HCT116 (cell line): ENCODE results near the gene TSHZ1. TPM values are rescaled to one million over a fixed set of nuclear protein-coding genes. Genes with fewer than 3 reads are reported as not detected.

Experiments
- ATAC-seq: fragments of 200-7000 bp; cut with Tn5 transposase; 2 replicates; pipeline ENCODE4 v1.9.1; 2020; ENCODE audit warnings: mild to moderate bottlenecking, moderate library complexity
- BruUV-seq: library from RNA; stranded (reverse); fragments of 400-500 nt; replicated peaks from 2 replicates; lab custom pipeline; 2021; lab: Mats Ljungman, UMichigan
- CTCF ChIA-PET: fragments of 300-600 bp; sonication (Branson Sonifier 250); formaldehyde crosslinking; loops from one replicate; lab custom pipeline; 2021; ENCODE audit warnings: antibody characterized with exemption; lab: Charles Lee
- POLR2A ChIA-PET: fragments of 300-600, 350-600 bp; sonication (Branson Sonifier 250); formaldehyde crosslinking; loops from one replicate; lab custom pipeline; 2021; ENCODE audit warnings: antibody characterized with exemption; lab: Charles Lee
- RAD21 ChIA-PET, 2 experiments: fragments of 300-600 bp; sonication (Branson Sonifier 250); formaldehyde crosslinking; loops; one replicate each; lab custom pipeline; 2023; ENCODE audit warnings: low total read pairs in 2 of 2; ENCODE audit not compliant: uncharacterized antibody in 2 of 2, unreplicated experiment in 2 of 2, low non-redundant PET in 1 of 2; lab: Charles Lee
- DNase-seq: peaks from one replicate; pipeline ENCODE4 v3.0.0-alpha.2; 2010; ENCODE audit warnings: low read depth, low spot score
- H2AFZ ChIP-seq: fragments of 200-600 bp; shearing (Covaris generic), sonication (generic); 2 replicates; pipeline ENCODE4 v1.6.1; 2017; ENCODE audit warnings: low read depth, mixed run types, mixed read lengths, antibody characterized with exemption, low read length; ENCODE audit not compliant: poor library complexity, severe bottlenecking
- H3K27ac ChIP-seq: 2 replicates; pipeline ENCODE4 v1.5.1; 2012; ENCODE audit warnings: low read depth, low read length
- H3K27me3 ChIP-seq: fragments of 200-600 bp; sonication (generic); 2 replicates; pipeline ENCODE4 v1.6.1; 2016; ENCODE audit warnings: mixed run types, low read length, mixed read lengths; ENCODE audit not compliant: insufficient read depth
- H3K36me3 ChIP-seq, 2 experiments: fragments of 200-500 bp in 1 of 2; fragments of 200-600 bp in 1 of 2; sonication (Bioruptor generic) in 1 of 2; sonication (generic) in 1 of 2; 2 replicates each; pipeline versions ENCODE4 v1.5.1 to v1.6.1; 2014 to 2016; ENCODE audit warnings: low read length in 2 of 2, inconsistent platforms in 1 of 2, mixed read lengths in 1 of 2, mixed run types in 1 of 2; ENCODE audit not compliant: insufficient read depth in 2 of 2, control insufficient read depth in 1 of 2
- H3K4me1 ChIP-seq, 2 experiments: fragments of 200-600 bp in 1 of 2; sonication (generic) in 1 of 2; 2 replicates each; pipeline versions ENCODE4 v1.5.1 to v1.6.1; 2012 to 2017; ENCODE audit warnings: low read length in 2 of 2, inconsistent platforms in 1 of 2, mild to moderate bottlenecking in 1 of 2, mixed read lengths in 1 of 2, mixed run types in 1 of 2, moderate library complexity in 1 of 2; ENCODE audit not compliant: insufficient read depth in 2 of 2, control insufficient read depth in 1 of 2
- H3K4me2 ChIP-seq: fragments of 200-600 bp; sonication (generic); 2 replicates; pipeline ENCODE4 v1.6.1; 2017; ENCODE audit warnings: mixed run types, low read length, mixed read lengths
- H3K4me3 ChIP-seq, 2 experiments: fragments of 200-600 bp in 1 of 2; sonication (generic) in 1 of 2; replicated peaks in 1 of 2; 2 replicates each; pipeline ENCODE4 v1.5.1; 2011 to 2016; ENCODE audit warnings: low read length in 2 of 2, control low read depth in 1 of 2, low read depth in 1 of 2, mild to moderate bottlenecking in 1 of 2, mixed read lengths in 1 of 2, mixed run types in 1 of 2
- H3K79me2 ChIP-seq: fragments of 200-600 bp; sonication (generic); 2 replicates; pipeline ENCODE4 v1.6.1; 2017; ENCODE audit warnings: mild to moderate bottlenecking, mixed run types, low read length, moderate library complexity, mixed read lengths; ENCODE audit not compliant: insufficient read depth
- H3K9ac ChIP-seq: fragments of 200-600 bp; sonication (generic); 2 replicates; pipeline ENCODE4 v1.6.1; 2016; ENCODE audit warnings: low read length, mixed read lengths
- H3K9me2 ChIP-seq: fragments of 200-600 bp; sonication (generic), shearing (Covaris generic); 2 replicates; pipeline ENCODE4 v1.6.1; 2017; ENCODE audit warnings: mixed run types, mild to moderate bottlenecking, moderate library complexity; ENCODE audit not compliant: insufficient read depth
- H3K9me3 ChIP-seq, 2 experiments: fragments of 200-500 bp in 1 of 2; fragments of 200-600 bp in 1 of 2; sonication (Bioruptor generic) in 1 of 2; sonication (generic) in 1 of 2; 2 replicates each; pipeline ENCODE4 v1.6.1; 2014 to 2017; ENCODE audit warnings: low read length in 2 of 2, mixed read lengths in 2 of 2, inconsistent platforms in 1 of 2, low read depth in 1 of 2, mild to moderate bottlenecking in 1 of 2, mixed run types in 1 of 2, moderate library complexity in 1 of 2; ENCODE audit not compliant: control insufficient read depth in 1 of 2, insufficient read depth in 1 of 2
- H4K20me1 ChIP-seq: fragments of 200-600 bp; sonication (generic), shearing (Covaris generic); 2 replicates; pipeline ENCODE4 v1.6.1; 2017; ENCODE audit warnings: mixed run types, mild to moderate bottlenecking, moderate library complexity; ENCODE audit not compliant: insufficient read depth
- CEBPB ChIP-seq: IDR thresholded peaks from 2 replicates; pipeline ENCODE4 v1.6.1; 2012; ENCODE audit warnings: low read depth
- EZH2 ChIP-seq: fragments of 200-600 bp; sonication (generic); IDR thresholded peaks from 2 replicates; pipeline ENCODE4 v1.6.1; 2017; ENCODE audit warnings: antibody characterized with exemption, mixed run types
- EZH2phosphoT487 ChIP-seq: fragments of 200-600 bp; IDR thresholded peaks from 2 replicates; pipeline ENCODE4 v1.6.1; 2018; ENCODE audit warnings: antibody characterized with exemption, borderline replicate concordance
- FOSL1 ChIP-seq: IDR thresholded peaks from 2 replicates; pipeline ENCODE4 v1.6.1; 2012; ENCODE audit warnings: low read depth
- JUND ChIP-seq: IDR thresholded peaks from 2 replicates; pipeline ENCODE4 v1.6.1; 2012
- POLR2AphosphoS5 ChIP-seq: IDR thresholded peaks from 2 replicates; pipeline ENCODE4 v1.6.1; 2011; ENCODE audit warnings: mild to moderate bottlenecking, low read depth, low read length, moderate library complexity
- SIN3A ChIP-seq: IDR thresholded peaks from 2 replicates; pipeline ENCODE4 v1.6.1; 2012; ENCODE audit warnings: low read depth
- SRF ChIP-seq: IDR thresholded peaks from 2 replicates; pipeline ENCODE4 v1.6.1; 2012; ENCODE audit warnings: low read depth
- YY1 ChIP-seq: IDR thresholded peaks from 2 replicates; pipeline ENCODE4 v1.6.1; 2011; ENCODE audit warnings: low read length, low read depth, moderate library complexity, mild to moderate bottlenecking; ENCODE audit not compliant: insufficient replicate concordance; ENCODE audit errors: extremely low read depth
- ZNF274 ChIP-seq: fragments of 200-500 bp; sonication (Bioruptor generic); IDR thresholded peaks from 2 replicates; pipeline ENCODE4 v1.6.1; 2014; ENCODE audit warnings: mild to moderate bottlenecking, low read depth, low read length, inconsistent platforms
- intact Hi-C: fragments of 100-400 bp; cut with micrococcal nuclease; formaldehyde crosslinking; loops from 2 replicates; pipeline ENCODE4 v1.10.0; 2022
- total RNA-seq: library from RNA; stranded (reverse); gene quantifications from one replicate; pipeline ENCODE4 v1.2.1, GENCODE V29; 2021; ENCODE audit not compliant: unreplicated experiment
- TF ChIP-seq, protein P1 (sequence below), 3 experiments: fragments of 200-600 bp in 1 of 3; sonication (generic) in 1 of 3; IDR thresholded peaks in 2 of 3; conservative IDR thresholded peaks in 1 of 3; 2 replicates each; pipeline ENCODE4 v1.5.1; 2012 to 2017; ENCODE audit warnings: low read depth in 2 of 3, low read length in 2 of 3, antibody characterized with exemption in 1 of 3, borderline replicate concordance in 1 of 3, control low read depth in 1 of 3, mild to moderate bottlenecking in 1 of 3, mixed read lengths in 1 of 3, mixed run types in 1 of 3, moderate library complexity in 1 of 3; ENCODE audit not compliant: insufficient read depth in 1 of 3
- TF ChIP-seq, protein P2 (sequence below): IDR thresholded peaks from 2 replicates; pipeline ENCODE4 v1.6.1; 2012
- TF ChIP-seq, protein P3 (sequence below): IDR thresholded peaks from 2 replicates; pipeline ENCODE4 v1.6.1; 2012; ENCODE audit warnings: low read depth

TSHZ1 gene
- total RNA-seq, 1 experiment from 2014 or later = 5.7 TPM

DNA sequence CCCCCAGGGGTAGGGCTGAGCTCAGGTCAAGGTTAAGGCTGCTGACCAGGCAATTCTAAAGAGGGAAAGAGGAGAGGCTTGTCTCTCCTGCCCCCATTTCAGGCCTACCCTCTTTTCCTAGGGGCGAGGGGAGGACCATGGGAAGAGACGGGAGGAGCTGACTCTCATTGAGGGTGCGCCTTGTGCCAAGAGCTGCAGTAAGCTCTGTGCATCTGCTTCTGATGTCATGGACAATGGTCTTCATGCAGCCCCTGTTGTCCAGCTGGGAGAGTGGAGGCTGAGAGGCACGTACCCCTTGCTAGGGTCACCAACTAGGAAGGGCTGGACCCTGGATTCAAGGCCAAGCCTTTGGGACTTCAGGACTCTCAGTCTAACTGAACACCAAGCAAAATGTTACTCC, 46.9 kb upstream of the TSHZ1 start:
- DNase-seq (no peak), ATAC-seq (no peak)
- H3K79me2 ChIP-seq = no peaks in the 10 kb centered on the region
- no peaks in the 10 kb centered on the region for H3K36me3 ChIP-seq
- RAD21 ChIA-PET = no interaction called here
- H3K4me1 ChIP-seq = peaks cover 0 to 10% of the 10 kb centered on the region in 2 experiments; a peak in 1 of 4 replicates
- TF ChIP-seq SIN3A = no peak
- TF ChIP-seq, protein P1, sequence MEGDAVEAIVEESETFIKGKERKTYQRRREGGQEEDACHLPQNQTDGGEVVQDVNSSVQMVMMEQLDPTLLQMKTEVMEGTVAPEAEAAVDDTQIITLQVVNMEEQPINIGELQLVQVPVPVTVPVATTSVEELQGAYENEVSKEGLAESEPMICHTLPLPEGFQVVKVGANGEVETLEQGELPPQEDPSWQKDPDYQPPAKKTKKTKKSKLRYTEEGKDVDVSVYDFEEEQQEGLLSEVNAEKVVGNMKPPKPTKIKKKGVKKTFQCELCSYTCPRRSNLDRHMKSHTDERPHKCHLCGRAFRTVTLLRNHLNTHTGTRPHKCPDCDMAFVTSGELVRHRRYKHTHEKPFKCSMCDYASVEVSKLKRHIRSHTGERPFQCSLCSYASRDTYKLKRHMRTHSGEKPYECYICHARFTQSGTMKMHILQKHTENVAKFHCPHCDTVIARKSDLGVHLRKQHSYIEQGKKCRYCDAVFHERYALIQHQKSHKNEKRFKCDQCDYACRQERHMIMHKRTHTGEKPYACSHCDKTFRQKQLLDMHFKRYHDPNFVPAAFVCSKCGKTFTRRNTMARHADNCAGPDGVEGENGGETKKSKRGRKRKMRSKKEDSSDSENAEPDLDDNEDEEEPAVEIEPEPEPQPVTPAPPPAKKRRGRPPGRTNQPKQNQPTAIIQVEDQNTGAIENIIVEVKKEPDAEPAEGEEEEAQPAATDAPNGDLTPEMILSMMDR (IDR thresholded peaks at IDR 0.05 in 2 of 3, conservative IDR thresholded peaks at IDR 0.05 in 1 of 3; ENCODE audit: borderline replicate concordance in 1 of 3, insufficient read depth in 1 of 3, low read depth in 2 of 3, low read length in 2 of 3) = no peak
- TF ChIP-seq YY1 = no peak
- TF ChIP-seq CEBPB = no peak
- no peak for TF ChIP-seq EZH2
- TF ChIP-seq, protein P2, sequence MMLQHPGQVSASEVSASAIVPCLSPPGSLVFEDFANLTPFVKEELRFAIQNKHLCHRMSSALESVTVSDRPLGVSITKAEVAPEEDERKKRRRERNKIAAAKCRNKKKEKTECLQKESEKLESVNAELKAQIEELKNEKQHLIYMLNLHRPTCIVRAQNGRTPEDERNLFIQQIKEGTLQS = no peak
- no peaks in the 10 kb centered on the region for H4K20me1 ChIP-seq
- no peak overlapping the region for H3K4me3 ChIP-seq
- H3K4me2 ChIP-seq = no peak overlapping the region
- POLR2A ChIA-PET = no interaction called here
- H3K27me3 ChIP-seq = no peaks in the 10 kb centered on the region
- no peak overlapping the region for H3K9ac ChIP-seq
- H3K9me2 ChIP-seq = no peaks in the 10 kb centered on the region
- CTCF ChIA-PET = no interaction called here
- no peak overlapping the region for H3K27ac ChIP-seq
- intact Hi-C loops = no loop called here
- no TSS peak for BruUV-seq
- H3K9me3 ChIP-seq = no peaks in the 10 kb centered on the region
- no peak overlapping the region for H2AFZ ChIP-seq

DNA sequence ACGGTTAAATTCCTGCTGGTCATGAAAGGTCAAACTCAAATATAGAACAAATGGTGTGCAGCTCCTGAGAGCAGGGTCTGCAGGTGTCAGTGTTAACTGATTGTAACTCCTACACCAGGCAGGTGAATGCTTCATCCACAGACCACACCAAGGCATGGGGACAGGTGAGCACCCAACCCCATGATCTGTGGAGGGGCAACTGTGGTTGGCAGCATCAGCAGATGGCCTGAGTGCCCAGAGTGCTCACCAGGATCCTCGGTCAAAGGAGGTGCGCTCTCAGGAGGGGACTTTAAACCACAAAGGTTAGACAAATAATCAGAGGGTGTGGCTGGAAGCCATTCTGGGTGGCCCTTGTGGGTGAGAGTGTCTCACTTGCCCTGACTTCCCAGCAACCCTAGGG, 46.1 kb upstream of the TSHZ1 start:
- no peaks in the 10 kb centered on the region for H3K36me3 ChIP-seq
- intact Hi-C loops = no loop called here
- H3K4me3 ChIP-seq = no peak overlapping the region
- RAD21 ChIA-PET = no interaction called here
- ATAC-seq = no peak
- no peaks in the 10 kb centered on the region for H3K79me2 ChIP-seq
- H3K9me3 ChIP-seq = no peaks in the 10 kb centered on the region
- no peak overlapping the region for H2AFZ ChIP-seq
- BruUV-seq = no TSS peak
- H3K27me3 ChIP-seq = no peaks in the 10 kb centered on the region
- no peak overlapping the region for H3K4me2 ChIP-seq
- no peaks in the 10 kb centered on the region for H3K9me2 ChIP-seq
- no peaks in the 10 kb centered on the region for H4K20me1 ChIP-seq
- no peak overlapping the region for H3K27ac ChIP-seq
- CTCF ChIA-PET = no interaction called here
- no peak overlapping the region for H3K9ac ChIP-seq
- H3K4me1 ChIP-seq = peaks cover 0 to 10% of the 10 kb centered on the region in 2 experiments; a peak in 1 of 4 replicates
- DNase-seq = no peak
- POLR2A ChIA-PET = no interaction called here
- TF ChIP-seq FOSL1 (no peak), EZH2phosphoT487 (no peak), POLR2AphosphoS5 (no peak), ZNF274 (no peak), SRF (no peak), JUND (no peak)
- TF ChIP-seq, protein P3, sequence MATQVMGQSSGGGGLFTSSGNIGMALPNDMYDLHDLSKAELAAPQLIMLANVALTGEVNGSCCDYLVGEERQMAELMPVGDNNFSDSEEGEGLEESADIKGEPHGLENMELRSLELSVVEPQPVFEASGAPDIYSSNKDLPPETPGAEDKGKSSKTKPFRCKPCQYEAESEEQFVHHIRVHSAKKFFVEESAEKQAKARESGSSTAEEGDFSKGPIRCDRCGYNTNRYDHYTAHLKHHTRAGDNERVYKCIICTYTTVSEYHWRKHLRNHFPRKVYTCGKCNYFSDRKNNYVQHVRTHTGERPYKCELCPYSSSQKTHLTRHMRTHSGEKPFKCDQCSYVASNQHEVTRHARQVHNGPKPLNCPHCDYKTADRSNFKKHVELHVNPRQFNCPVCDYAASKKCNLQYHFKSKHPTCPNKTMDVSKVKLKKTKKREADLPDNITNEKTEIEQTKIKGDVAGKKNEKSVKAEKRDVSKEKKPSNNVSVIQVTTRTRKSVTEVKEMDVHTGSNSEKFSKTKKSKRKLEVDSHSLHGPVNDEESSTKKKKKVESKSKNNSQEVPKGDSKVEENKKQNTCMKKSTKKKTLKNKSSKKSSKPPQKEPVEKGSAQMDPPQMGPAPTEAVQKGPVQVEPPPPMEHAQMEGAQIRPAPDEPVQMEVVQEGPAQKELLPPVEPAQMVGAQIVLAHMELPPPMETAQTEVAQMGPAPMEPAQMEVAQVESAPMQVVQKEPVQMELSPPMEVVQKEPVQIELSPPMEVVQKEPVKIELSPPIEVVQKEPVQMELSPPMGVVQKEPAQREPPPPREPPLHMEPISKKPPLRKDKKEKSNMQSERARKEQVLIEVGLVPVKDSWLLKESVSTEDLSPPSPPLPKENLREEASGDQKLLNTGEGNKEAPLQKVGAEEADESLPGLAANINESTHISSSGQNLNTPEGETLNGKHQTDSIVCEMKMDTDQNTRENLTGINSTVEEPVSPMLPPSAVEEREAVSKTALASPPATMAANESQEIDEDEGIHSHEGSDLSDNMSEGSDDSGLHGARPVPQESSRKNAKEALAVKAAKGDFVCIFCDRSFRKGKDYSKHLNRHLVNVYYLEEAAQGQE = no peak
- TF ChIP-seq, protein P1 (IDR thresholded peaks at IDR 0.05 in 2 of 3, conservative IDR thresholded peaks at IDR 0.05 in 1 of 3; ENCODE audit: borderline replicate concordance in 1 of 3, insufficient read depth in 1 of 3, low read depth in 2 of 3, low read length in 2 of 3) = no peak
